Thoracic aorta (tissue), 2 donors: ENCODE data around the gene SLC34A1. TPM values are rescaled to one million over a fixed set of nuclear protein-coding genes. Genes with fewer than 3 reads are reported as not detected.

ENCODE experiments used
- ATAC-seq: fragments of 150-250 bp; one replicate; pipeline ENCODE4 v1.8.0; 2017; ENCODE audit warnings: low read depth; ENCODE audit not compliant: insufficient number of reproducible peaks, low FRiP score
- DNase-seq: peaks from one replicate; pipeline ENCODE4 v3.0.0-alpha.2; 2020; ENCODE audit warnings: low spot score
- H3K27ac ChIP-seq, 2 donors: fragments of 200-600 bp; sonication (generic); 1 replicate in 1 of 2; 2 replicates in 1 of 2; pipeline ENCODE4 v1.5.1; 2016; ENCODE audit warnings: mild to moderate bottlenecking in 2 of 2, moderate library complexity in 2 of 2
- H3K27me3 ChIP-seq: fragments of 200-600 bp; sonication (generic); replicated peaks from 2 replicates; pipeline ENCODE4 v1.6.0; 2016; ENCODE audit warnings: mild to moderate bottlenecking; ENCODE audit not compliant: insufficient read depth
- H3K36me3 ChIP-seq: fragments of 200-600 bp; sonication (generic); one replicate; pipeline ENCODE4 v1.5.1; 2016
- H3K4me1 ChIP-seq, 2 donors: fragments of 200-600 bp; sonication (generic); 1 replicate in 1 of 2; 2 replicates in 1 of 2; pipeline versions ENCODE4 v1.5.1 to v1.6.0; 2016; ENCODE audit warnings: low read depth in 2 of 2, mild to moderate bottlenecking in 1 of 2; ENCODE audit not compliant: control insufficient read depth in 1 of 2
- H3K4me3 ChIP-seq: fragments of 200-600 bp; sonication (generic); 2 replicates; pipeline ENCODE4 v1.5.1; 2016; ENCODE audit warnings: mild to moderate bottlenecking
- H3K9me3 ChIP-seq: fragments of 200-600 bp; sonication (generic); 2 replicates; pipeline ENCODE4 v1.5.1; 2016
- total RNA-seq, 2 donors: library from RNA; depleted of rRNA; stranded (reverse); fragments of >200 nt; gene quantifications; one replicate each; pipeline versions ENCODE4 v1.1.0 to v1.2.3, GENCODE V29; 2016
- TF ChIP-seq, protein P1 (sequence below): fragments of 200-600 bp; sonication (generic); IDR thresholded peaks from one replicate; pipeline ENCODE4 v1.5.1; 2019; ENCODE audit warnings: antibody characterized with exemption

SLC34A1 gene
- total RNA-seq, 2 donors from 2014 or later: not detected

DNA sequence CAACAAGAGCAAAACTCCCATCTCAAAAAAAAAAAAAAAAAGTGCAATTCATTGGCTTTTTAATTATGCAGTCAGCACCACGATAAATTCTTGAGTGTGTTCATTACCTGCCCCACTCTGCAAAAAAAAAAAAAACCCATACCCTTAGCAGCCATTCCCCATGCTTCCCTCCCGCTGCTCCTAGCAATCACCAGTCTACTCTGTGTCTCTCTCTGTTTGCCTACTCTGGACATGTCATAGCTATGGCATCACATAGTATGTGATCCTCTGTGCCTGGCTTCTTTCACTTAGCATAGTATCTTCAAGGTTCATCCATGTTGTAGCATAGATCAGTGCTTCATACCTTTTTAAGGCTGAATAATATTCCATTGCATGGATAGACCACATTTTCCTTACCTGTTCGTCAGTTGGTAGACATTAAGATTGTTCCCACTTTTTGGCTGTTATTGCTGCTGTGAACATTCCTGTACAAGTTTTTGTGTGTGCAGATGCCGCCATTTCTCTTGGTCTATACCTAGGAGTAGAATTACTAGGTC lies 55.4 kb downstream of the SLC34A1 start:
- Histone ChIP-seq H3K36me3 (peaks cover 47% of the 10 kb centered on the region), H3K4me1 (no peaks in the 10 kb centered on the region), H3K4me3 (no peak overlapping the region), H3K9me3 (no peaks in the 10 kb centered on the region), H3K27ac (no peak overlapping the region), H3K27me3 (no peaks in the 10 kb centered on the region)
- ATAC-seq: no peak
- no peak for DNase-seq
- TF ChIP-seq, protein P1, sequence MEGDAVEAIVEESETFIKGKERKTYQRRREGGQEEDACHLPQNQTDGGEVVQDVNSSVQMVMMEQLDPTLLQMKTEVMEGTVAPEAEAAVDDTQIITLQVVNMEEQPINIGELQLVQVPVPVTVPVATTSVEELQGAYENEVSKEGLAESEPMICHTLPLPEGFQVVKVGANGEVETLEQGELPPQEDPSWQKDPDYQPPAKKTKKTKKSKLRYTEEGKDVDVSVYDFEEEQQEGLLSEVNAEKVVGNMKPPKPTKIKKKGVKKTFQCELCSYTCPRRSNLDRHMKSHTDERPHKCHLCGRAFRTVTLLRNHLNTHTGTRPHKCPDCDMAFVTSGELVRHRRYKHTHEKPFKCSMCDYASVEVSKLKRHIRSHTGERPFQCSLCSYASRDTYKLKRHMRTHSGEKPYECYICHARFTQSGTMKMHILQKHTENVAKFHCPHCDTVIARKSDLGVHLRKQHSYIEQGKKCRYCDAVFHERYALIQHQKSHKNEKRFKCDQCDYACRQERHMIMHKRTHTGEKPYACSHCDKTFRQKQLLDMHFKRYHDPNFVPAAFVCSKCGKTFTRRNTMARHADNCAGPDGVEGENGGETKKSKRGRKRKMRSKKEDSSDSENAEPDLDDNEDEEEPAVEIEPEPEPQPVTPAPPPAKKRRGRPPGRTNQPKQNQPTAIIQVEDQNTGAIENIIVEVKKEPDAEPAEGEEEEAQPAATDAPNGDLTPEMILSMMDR: no peak

DNA sequence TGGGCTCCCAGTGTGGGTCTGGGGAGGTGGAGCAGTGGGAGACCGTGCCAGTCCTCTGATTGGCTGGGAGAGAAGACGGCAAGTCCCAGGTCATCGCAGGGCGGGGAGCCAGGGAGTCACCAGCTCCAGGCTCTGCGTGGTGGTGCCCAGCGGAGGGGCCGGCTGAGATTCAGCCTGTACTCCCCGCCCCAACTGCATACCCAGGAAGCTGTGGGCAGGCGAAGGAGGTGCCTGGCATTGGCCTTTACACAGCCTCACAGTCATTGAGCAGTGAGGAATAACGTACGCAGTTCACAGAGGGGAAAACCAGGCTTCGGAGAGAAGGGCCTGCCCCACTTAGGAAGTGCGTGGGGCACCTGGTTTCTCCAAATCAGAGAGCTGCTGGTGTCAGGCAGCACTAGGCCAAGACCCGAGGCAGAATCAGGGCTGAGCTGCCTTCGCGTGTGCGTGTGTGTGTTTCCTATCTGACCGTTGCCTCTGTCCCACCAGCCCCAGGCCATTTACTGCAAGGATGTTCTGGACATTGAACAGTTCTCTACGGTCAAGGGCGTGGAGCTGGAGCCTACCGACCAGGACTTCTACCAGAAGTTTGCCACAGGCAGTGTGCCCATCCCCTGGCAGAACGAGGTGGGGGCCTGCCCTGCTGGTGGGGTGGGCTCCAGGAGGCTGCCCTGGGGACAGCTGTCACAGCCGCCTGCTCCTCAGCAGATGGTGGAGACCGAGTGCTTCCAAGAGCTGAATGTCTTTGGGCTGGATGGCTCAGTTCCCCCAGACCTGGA lies 56.2 kb downstream of the SLC34A1 start:
- Histone ChIP-seq H3K27me3 (no peaks in the 10 kb centered on the region), H3K36me3 (peaks cover 41% of the 10 kb centered on the region), H3K27ac (no peak overlapping the region), H3K4me3 (no peak overlapping the region), H3K4me1 (peaks cover 0 to 3% of the 10 kb centered on the region in 2 donors), H3K9me3 (no peaks in the 10 kb centered on the region)
- DNase-seq: no peak
- ATAC-seq: no peak
- TF ChIP-seq, protein P1: no peak

GRCh38 chr5:177440990-177441780 lies 57.0 kb downstream of the SLC34A1 start:
- DNase-seq (no peak), ATAC-seq (no peak)
- peaks cover 5 to 11% of the 10 kb centered on the region in 2 donors for H3K4me1 ChIP-seq
- no peaks in the 10 kb centered on the region for H3K27me3 ChIP-seq
- peaks cover 35% of the 10 kb centered on the region for H3K36me3 ChIP-seq
- H3K9me3 ChIP-seq: no peaks in the 10 kb centered on the region
- no peak overlapping the region for H3K27ac ChIP-seq
- TF ChIP-seq, protein P1: no peak
- no peak overlapping the region for H3K4me3 ChIP-seq

GRCh38 chr5:177442066-177442826 lies 58.0 kb downstream of the SLC34A1 start:
- TF ChIP-seq, protein P1: no peak
- peaks cover 28% of the 10 kb centered on the region for H3K36me3 ChIP-seq
- H3K27ac ChIP-seq: no peak overlapping the region
- H3K4me1 ChIP-seq: peaks cover 11 to 19% of the 10 kb centered on the region in 2 donors
- ATAC-seq (no peak), DNase-seq (no peak)
- no peak overlapping the region for H3K4me3 ChIP-seq
- H3K27me3 ChIP-seq: no peaks in the 10 kb centered on the region
- H3K9me3 ChIP-seq: no peaks in the 10 kb centered on the region
